HG02759 (cell line): ENCODE results near the gene PPM1L.

Experiments
- ATAC-seq: cut with Tn5 transposase; IDR thresholded peaks from one replicate; pipeline ENCODE4 v1.9.1; 2021; ENCODE audit warnings: mild to moderate bottlenecking, moderate library complexity; ENCODE audit not compliant: unreplicated experiment

The PPM1L gene

GRCh38 chr3:160921020-160921635, 165.1 kb downstream of the PPM1L start:
- peak; percentile 81 for ATAC-seq

GRCh38 chr3:160924776-160925175, 168.7 kb downstream of the PPM1L start:
- ATAC-seq: no peak

GRCh38 chr3:160927620-160928019, 171.6 kb downstream of the PPM1L start:
- no peak for ATAC-seq

GRCh38 chr3:160928183-160928726, 172.2 kb downstream of the PPM1L start:
- ATAC-seq: no peak

- no peak for ATAC-seq
Observed at GRCh38 chr3:160929595-160929994, 173.6 kb downstream of the PPM1L start.

GRCh38 chr3:160931474-160931873, 175.4 kb downstream of the PPM1L start:
- ATAC-seq: no peak

- no peak for ATAC-seq
Observed at GRCh38 chr3:160935413-160936095, 179.5 kb downstream of the PPM1L start.

- peak; percentile 89 for ATAC-seq
Observed at GRCh38 chr3:160941885-160942494, 186.0 kb downstream of the PPM1L start.

- no peak for ATAC-seq
Observed at GRCh38 chr3:160943996-160944395, 188.0 kb downstream of the PPM1L start.

GRCh38 chr3:160945336-160945735, 189.3 kb downstream of the PPM1L start:
- ATAC-seq: no peak

- no peak for ATAC-seq
Observed at GRCh38 chr3:160948273-160948672, 192.2 kb downstream of the PPM1L start.

GRCh38 chr3:160949460-160949859, 193.4 kb downstream of the PPM1L start:
- no peak for ATAC-seq

- no peak for ATAC-seq
Observed at GRCh38 chr3:160950542-160950941, 194.5 kb downstream of the PPM1L start.

GRCh38 chr3:160950954-160951353, 194.9 kb downstream of the PPM1L start:
- ATAC-seq: no peak

- ATAC-seq: no peak
Observed at GRCh38 chr3:160951642-160952487, 195.8 kb downstream of the PPM1L start.

- ATAC-seq: no peak
Observed at GRCh38 chr3:160953686-160954085, 197.7 kb downstream of the PPM1L start.

GRCh38 chr3:160956785-160957184, 200.8 kb downstream of the PPM1L start:
- ATAC-seq: peak; percentile 81

- ATAC-seq: no peak
Observed at GRCh38 chr3:160960568-160960967, 204.5 kb downstream of the PPM1L start.

- ATAC-seq: no peak
Observed at GRCh38 chr3:160963949-160964348, 207.9 kb downstream of the PPM1L start.

GRCh38 chr3:160968761-160969160, 212.7 kb downstream of the PPM1L start:
- ATAC-seq: no peak
